Keratinocyte (primary cell): ENCODE measurements around the gene ITPK1.

Experiments used
- EZH2 ChIP-seq: IDR thresholded peaks from one replicate; pipeline ENCODE4 v1.6.1; 2012; ENCODE audit warnings: inconsistent platforms, mild to moderate bottlenecking, low read length, moderate library complexity
- TF ChIP-seq, protein P1 (sequence below), 3 experiments: IDR thresholded peaks in 1 of 3; conservative IDR thresholded peaks in 1 of 3; optimal IDR thresholded peaks in 1 of 3; 2 replicates in 2 of 3; 3 replicates in 1 of 3; pipeline versions ENCODE3 to v1.5.1; 2011; ENCODE audit warnings: low read length in 3 of 3, mild to moderate bottlenecking in 3 of 3, moderate library complexity in 2 of 3, control low read depth in 1 of 3, inconsistent platforms in 1 of 3; ENCODE audit not compliant: insufficient read depth in 2 of 3; ENCODE audit errors: extremely low read depth in 1 of 3

DNA sequence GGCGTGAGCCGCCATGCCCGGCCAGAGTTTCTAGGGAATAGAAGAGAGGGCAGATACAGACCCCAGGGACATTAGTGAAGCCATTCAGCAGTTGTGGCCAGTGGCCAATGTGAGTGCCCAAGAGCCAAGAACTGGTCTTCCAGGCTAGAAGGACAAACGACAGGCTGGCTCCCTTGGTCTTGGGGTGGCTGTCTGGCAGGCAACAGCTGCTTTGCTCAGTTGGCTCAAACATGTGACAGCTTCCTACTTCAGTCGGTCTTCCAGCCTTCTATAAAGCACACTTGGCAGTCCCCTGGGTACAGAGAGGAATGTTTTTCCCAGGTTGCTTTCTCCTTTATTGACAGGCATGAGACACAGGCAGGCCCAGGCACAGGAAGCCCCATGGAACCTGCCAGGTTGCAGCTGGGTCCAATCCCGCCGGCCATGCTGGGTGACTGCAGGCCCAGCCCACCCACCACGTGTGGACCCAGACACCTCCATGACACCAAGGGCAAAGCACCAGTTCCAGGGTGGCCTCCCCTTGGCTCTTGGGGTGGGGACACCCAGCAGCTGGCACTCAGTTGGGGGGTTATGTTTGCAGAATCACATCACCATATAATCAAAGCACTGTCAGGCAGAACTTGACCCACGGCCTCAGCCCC, 177.4 kb downstream of the ITPK1 start:
- TF ChIP-seq, protein P1, sequence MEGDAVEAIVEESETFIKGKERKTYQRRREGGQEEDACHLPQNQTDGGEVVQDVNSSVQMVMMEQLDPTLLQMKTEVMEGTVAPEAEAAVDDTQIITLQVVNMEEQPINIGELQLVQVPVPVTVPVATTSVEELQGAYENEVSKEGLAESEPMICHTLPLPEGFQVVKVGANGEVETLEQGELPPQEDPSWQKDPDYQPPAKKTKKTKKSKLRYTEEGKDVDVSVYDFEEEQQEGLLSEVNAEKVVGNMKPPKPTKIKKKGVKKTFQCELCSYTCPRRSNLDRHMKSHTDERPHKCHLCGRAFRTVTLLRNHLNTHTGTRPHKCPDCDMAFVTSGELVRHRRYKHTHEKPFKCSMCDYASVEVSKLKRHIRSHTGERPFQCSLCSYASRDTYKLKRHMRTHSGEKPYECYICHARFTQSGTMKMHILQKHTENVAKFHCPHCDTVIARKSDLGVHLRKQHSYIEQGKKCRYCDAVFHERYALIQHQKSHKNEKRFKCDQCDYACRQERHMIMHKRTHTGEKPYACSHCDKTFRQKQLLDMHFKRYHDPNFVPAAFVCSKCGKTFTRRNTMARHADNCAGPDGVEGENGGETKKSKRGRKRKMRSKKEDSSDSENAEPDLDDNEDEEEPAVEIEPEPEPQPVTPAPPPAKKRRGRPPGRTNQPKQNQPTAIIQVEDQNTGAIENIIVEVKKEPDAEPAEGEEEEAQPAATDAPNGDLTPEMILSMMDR (optimal IDR thresholded peaks at IDR 0.05 in 1 of 3, IDR thresholded peaks at IDR 0.05 in 1 of 3, conservative IDR thresholded peaks at IDR 0.05 in 1 of 3; ENCODE audit: extremely low read depth in 1 of 3, insufficient read depth in 2 of 3, low read length in 3 of 3), result peak in 1 of 3 experiments; percentile 23
- no peak for TF ChIP-seq EZH2
